Endothelial cell of umbilical vein (primary cell): ENCODE data around the gene HYAL1. TPM values are rescaled to one million over a fixed set of nuclear protein-coding genes. Genes with fewer than 3 reads are reported as not detected.
"Not testable (repeated sequence)": the region's sequence is repeated elsewhere in the genome, so short reads cannot be mapped to it uniquely, and the experiment has no call there.

Source experiments
- BruUV-seq: library from RNA; stranded (reverse); fragments of 400-500 nt; replicated peaks from 2 replicates; lab custom pipeline; 2021; lab: Mats Ljungman, UMichigan
- CTCF ChIA-PET: fragments of 300-600, 350-600 bp; sonication (Branson Sonifier 250); formaldehyde crosslinking; loops from one replicate; lab custom pipeline; 2021; ENCODE audit warnings: antibody characterized with exemption, inconsistent platforms; lab: Charles Lee
- POLR2A ChIA-PET: fragments of 300-600, 350-600 bp; sonication (Branson Sonifier 250); formaldehyde crosslinking; loops from one replicate; lab custom pipeline; 2021; ENCODE audit warnings: antibody characterized with exemption, inconsistent platforms; lab: Charles Lee
- DNase-seq: peaks from one replicate; pipeline ENCODE4 v3.0.0-alpha.2; 2011; ENCODE audit warnings: low read depth, low spot score
- FAIRE-seq: peaks from 2 replicates; lab custom pipeline; 2011; peaks lifted over from hg19 to GRCh38; lab: Jason Lieb, UNC
- H2AFZ ChIP-seq: 2 replicates; pipeline ENCODE4 v1.6.0; 2012; ENCODE audit warnings: low read depth, low read length, control low read depth, inconsistent platforms
- H3K27ac ChIP-seq: 2 replicates; pipeline ENCODE4 v1.5.1; 2011; ENCODE audit warnings: low read depth, mild to moderate bottlenecking, control low read depth, low read length, moderate library complexity; ENCODE audit not compliant: insufficient read depth
- H3K27me3 ChIP-seq, 2 experiments: 2 replicates each; pipeline versions ENCODE4 v1.6.0 to v1.6.1; 2011; ENCODE audit warnings: low read length in 2 of 2, mixed read lengths in 1 of 2; ENCODE audit not compliant: control insufficient read depth in 2 of 2, insufficient read depth in 2 of 2
- H3K36me3 ChIP-seq, 2 experiments: 2 replicates in 1 of 2; 3 replicates in 1 of 2; pipeline ENCODE4 v1.5.1; 2011; ENCODE audit warnings: low read length in 2 of 2, mild to moderate bottlenecking in 1 of 2, moderate library complexity in 1 of 2; ENCODE audit not compliant: control insufficient read depth in 2 of 2, insufficient read depth in 2 of 2; ENCODE audit errors: extremely low read depth in 1 of 2
- H3K4me1 ChIP-seq: 3 replicates; pipeline ENCODE4 v1.5.1; 2011; ENCODE audit warnings: mild to moderate bottlenecking, low read length; ENCODE audit not compliant: control insufficient read depth, insufficient read depth; ENCODE audit errors: extremely low read depth
- H3K4me2 ChIP-seq: 2 replicates; pipeline ENCODE4 v1.6.1; 2011; ENCODE audit warnings: low read length, control low read depth, mixed read lengths; ENCODE audit not compliant: insufficient read depth
- H3K4me3 ChIP-seq, 3 experiments: fragments of 200-600 bp in 1 of 3; sonication (generic), shearing (Covaris generic) in 1 of 3; replicated peaks in 1 of 3; 2 replicates each; pipeline ENCODE4 v1.5.1; 2011 to 2016; ENCODE audit warnings: control low read depth in 3 of 3, low read length in 3 of 3, mild to moderate bottlenecking in 2 of 3, inconsistent platforms in 1 of 3, low read depth in 1 of 3, moderate library complexity in 1 of 3; ENCODE audit not compliant: insufficient read depth in 1 of 3
- H3K79me2 ChIP-seq: 2 replicates; pipeline ENCODE4 v1.6.0; 2012; ENCODE audit warnings: low read length, inconsistent platforms; ENCODE audit not compliant: control insufficient read depth, insufficient read depth
- H3K9ac ChIP-seq: replicated peaks from 2 replicates; pipeline ENCODE3; 2011; ENCODE audit warnings: low read length, control low read depth; ENCODE audit not compliant: insufficient read depth; ENCODE audit errors: extremely low read depth
- H3K9me1 ChIP-seq: replicated peaks from 3 replicates; pipeline ENCODE4 v1.6.0; 2011; ENCODE audit warnings: mild to moderate bottlenecking, low read length; ENCODE audit not compliant: control insufficient read depth, insufficient read depth; ENCODE audit errors: extremely low read depth
- H3K9me3 ChIP-seq: replicated peaks from 2 replicates; pipeline ENCODE4 v1.5.1; 2012; ENCODE audit warnings: low read length, inconsistent platforms; ENCODE audit not compliant: control insufficient read depth, insufficient read depth
- H4K20me1 ChIP-seq: replicated peaks from 2 replicates; pipeline ENCODE3; 2011; ENCODE audit warnings: mild to moderate bottlenecking, low read length; ENCODE audit not compliant: control insufficient read depth, insufficient read depth; ENCODE audit errors: extremely low read depth
- CTCF ChIP-seq, 2 donors: IDR thresholded peaks; 1 replicate in 1 of 2; 2 replicates in 1 of 2; pipeline ENCODE4 v1.5.1; 2011; ENCODE audit warnings: low read length in 2 of 2, mild to moderate bottlenecking in 2 of 2, moderate library complexity in 2 of 2, control low read depth in 1 of 2, inconsistent platforms in 1 of 2, low read depth in 1 of 2; ENCODE audit not compliant: insufficient read depth in 1 of 2; ENCODE audit errors: extremely low read depth in 1 of 2
- EZH2 ChIP-seq: IDR thresholded peaks from 2 replicates; pipeline ENCODE4 v1.6.1; 2012; ENCODE audit warnings: borderline replicate concordance, low read depth, mild to moderate bottlenecking, moderate library complexity, low read length, inconsistent platforms; ENCODE audit not compliant: severe bottlenecking
- FOS ChIP-seq: IDR thresholded peaks from 2 replicates; pipeline ENCODE4 v1.6.1; 2011; ENCODE audit warnings: mild to moderate bottlenecking, low read length, moderate library complexity, borderline replicate concordance; ENCODE audit not compliant: insufficient read depth
- MAX ChIP-seq: IDR thresholded peaks from 2 replicates; pipeline ENCODE4 v1.6.1; 2011; ENCODE audit not compliant: insufficient read depth, insufficient read length
- MYC ChIP-seq: IDR thresholded peaks from one replicate; pipeline ENCODE4 v1.6.1; 2011; ENCODE audit warnings: mild to moderate bottlenecking, low read depth, low read length
- dilution Hi-C: fragments of 300-500 bp; cut with MboI; formaldehyde crosslinking; loops from one replicate; pipeline ENCODE4 v1.15.0; 2019; ENCODE audit warnings: low sequenced_read_pairs; ENCODE audit not compliant: extremely low pct_ligation_motif_present
- intact Hi-C: fragments of 100-400 bp; cut with micrococcal nuclease; formaldehyde crosslinking; loops from one replicate; pipeline ENCODE4 v1.10.0; 2022
- polyA plus RNA-seq, 4 experiments: library from polyadenylated mRNA; depleted of rRNA in 3 of 4; stranded (reverse) in 3 of 4; unstranded in 1 of 4; fragments of >200 nt; gene quantifications; 2 replicates each; pipeline versions ENCODE4 v1.2.1 to v1.2.3, GENCODE V29; 2011 to 2012; ENCODE audit warnings: missing spikeins in 1 of 4
- total RNA-seq: library from RNA; stranded (reverse); gene quantifications from 2 replicates; pipeline ENCODE4 v1.2.3, GENCODE V29; 2021

Gene HYAL1
- total and polyA plus RNA-seq, 2 donors (not counting 3 experiments of a cell fraction or from before 2014, with no cell fraction given) = 2.2 to 3.3 TPM

- POLR2A ChIA-PET = no interaction called here
- Histone ChIP-seq H2AFZ (no peak overlapping the region), H3K4me1 (peaks cover 5% of the 10 kb centered on the region), H3K9me1 (no peaks in the 10 kb centered on the region), H3K9me3 (no peaks in the 10 kb centered on the region), H3K27ac (no peak overlapping the region), H3K4me3 (no peak overlapping the region), H3K36me3 (peaks cover 3 to 35% of the 10 kb centered on the region in 2 experiments), H3K9ac (no peak overlapping the region), H3K27me3 (no peaks in the 10 kb centered on the region), H4K20me1 (no peaks in the 10 kb centered on the region), H3K4me2 (no peak overlapping the region), H3K79me2 (peaks cover 22% of the 10 kb centered on the region)
- no peak for TF ChIP-seq EZH2
- no peak for TF ChIP-seq MAX
- TF ChIP-seq CTCF (IDR thresholded peaks at IDR 0.05; ENCODE audit: extremely low read depth in 1 of 2, insufficient read depth in 1 of 2, low read depth in 1 of 2, low read length in 2 of 2) = no peak
- TF ChIP-seq MYC = no peak
- TF ChIP-seq FOS = no peak
- no peak for FAIRE-seq
- no peak for DNase-seq
- intact Hi-C loops = no loop called here
- no TSS peak for BruUV-seq
- dilution Hi-C loops = no loop called here
- CTCF ChIA-PET = no interaction called here
Measured at GRCh38 chr3:50286322-50287227, 16.8 kb downstream of the HYAL1 start.

- dilution Hi-C loops = not testable (repeated sequence)
- CTCF ChIA-PET = interaction anchor here (1.0 to 1.2 kb wide), 2 partner anchors 40 to 258 kb away, joined by 3 to 4 read pairs; no protein-coding TSS in a partner anchor
Measured at GRCh38 chr3:50284121-50284520, 19.3 kb downstream of the HYAL1 start.

More at GRCh38 chr3:50284121-50284520, 19.3 kb downstream of the HYAL1 start:
- H3K9me1 ChIP-seq, DNase-seq, H3K27ac ChIP-seq, H3K79me2 ChIP-seq, H3K9ac ChIP-seq, POLR2A ChIA-PET, H3K27me3 ChIP-seq, H2AFZ ChIP-seq, H3K4me1 ChIP-seq, H3K9me3 ChIP-seq, H3K4me3 ChIP-seq, H4K20me1 ChIP-seq, intact Hi-C loops, H3K4me2 ChIP-seq, BruUV-seq, FAIRE-seq: not testable (repeated sequence)
- peaks cover 3 to 24% of the 10 kb centered on the region in 2 experiments for H3K36me3 ChIP-seq
